Ascending aorta (tissue), 2 donors: ENCODE measurements around the gene TMEM38B. TPM values are rescaled to one million over a fixed set of nuclear protein-coding genes. Genes with fewer than 3 reads are reported as not detected.

Source experiments
- DNase-seq, 2 donors: peaks; one replicate each; pipeline ENCODE4 v3.0.0-alpha.2; 2019; ENCODE audit warnings: low spot score in 2 of 2
- H3K27ac ChIP-seq, 2 donors: fragments of 200-600 bp; sonication (generic); one replicate each; pipeline ENCODE4 v1.5.1; 2016 to 2017; ENCODE audit warnings: mild to moderate bottlenecking in 1 of 2
- H3K27me3 ChIP-seq: fragments of 200-600 bp; sonication (generic); one replicate; pipeline ENCODE4 v1.5.1; 2017
- H3K36me3 ChIP-seq, 2 donors: fragments of 200-600 bp; sonication (generic); one replicate each; pipeline ENCODE4 v1.5.1; 2016
- H3K4me1 ChIP-seq, 2 donors: fragments of 200-600 bp; sonication (generic); one replicate each; pipeline ENCODE4 v1.5.1; 2016 to 2017; ENCODE audit warnings: mild to moderate bottlenecking in 1 of 2
- H3K4me3 ChIP-seq, 2 donors: fragments of 200-600 bp; sonication (generic); one replicate each; pipeline ENCODE4 v1.5.1; 2016 to 2017; ENCODE audit warnings: mild to moderate bottlenecking in 1 of 2
- H3K9me3 ChIP-seq, 2 donors: fragments of 200-600 bp; sonication (generic); one replicate each; pipeline ENCODE4 v1.5.1; 2016
- intact Hi-C: fragments of 100-400 bp; cut with DNase I; formaldehyde crosslinking; loops from one replicate; pipeline ENCODE4 v1.15.1; 2023
- total RNA-seq: library from RNA; depleted of rRNA; stranded (reverse); fragments of >200 nt; gene quantifications from one replicate; pipeline ENCODE4 v1.1.0, GENCODE V29; 2016
- TF ChIP-seq, protein P1 (sequence below), 3 experiments: fragments of 200-600 bp in 2 of 3; fragments of 450-650 bp in 1 of 3; sonication (generic) in 2 of 3; IDR thresholded peaks; one replicate each; pipeline ENCODE4 v1.5.1; 2016 to 2019; ENCODE audit warnings: antibody characterized with exemption in 3 of 3, mild to moderate bottlenecking in 1 of 3, moderate library complexity in 1 of 3

TMEM38B gene
- total RNA-seq, 1 donor from 2014 or later: 11.0 TPM

DNA sequence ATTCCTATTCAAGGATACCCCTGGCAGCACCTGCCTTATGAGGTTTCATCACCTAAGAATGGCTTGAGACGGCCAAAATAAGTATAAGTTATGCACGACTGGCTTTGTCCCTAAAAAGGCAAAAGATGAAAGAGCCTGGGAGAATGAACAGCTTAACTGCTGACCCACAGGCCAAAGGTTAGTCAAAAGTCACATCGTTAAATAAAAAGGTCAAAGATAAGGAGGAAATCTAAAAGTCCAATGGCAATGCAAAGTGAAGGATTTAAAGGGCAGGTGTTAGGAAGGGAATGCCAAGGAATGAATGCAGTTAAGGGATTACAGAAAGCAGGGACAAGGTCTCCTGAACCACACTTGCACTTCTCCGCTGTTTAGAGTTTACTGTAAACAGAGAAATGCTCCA lies 26.5 kb upstream of the TMEM38B start:
- no peaks in the 10 kb centered on the region for H3K36me3 ChIP-seq
- no peak for DNase-seq
- H3K4me1 ChIP-seq: no peaks in the 10 kb centered on the region
- no peak overlapping the region for H3K27ac ChIP-seq
- no peaks in the 10 kb centered on the region for H3K27me3 ChIP-seq
- H3K4me3 ChIP-seq: no peak overlapping the region
- TF ChIP-seq, protein P1, sequence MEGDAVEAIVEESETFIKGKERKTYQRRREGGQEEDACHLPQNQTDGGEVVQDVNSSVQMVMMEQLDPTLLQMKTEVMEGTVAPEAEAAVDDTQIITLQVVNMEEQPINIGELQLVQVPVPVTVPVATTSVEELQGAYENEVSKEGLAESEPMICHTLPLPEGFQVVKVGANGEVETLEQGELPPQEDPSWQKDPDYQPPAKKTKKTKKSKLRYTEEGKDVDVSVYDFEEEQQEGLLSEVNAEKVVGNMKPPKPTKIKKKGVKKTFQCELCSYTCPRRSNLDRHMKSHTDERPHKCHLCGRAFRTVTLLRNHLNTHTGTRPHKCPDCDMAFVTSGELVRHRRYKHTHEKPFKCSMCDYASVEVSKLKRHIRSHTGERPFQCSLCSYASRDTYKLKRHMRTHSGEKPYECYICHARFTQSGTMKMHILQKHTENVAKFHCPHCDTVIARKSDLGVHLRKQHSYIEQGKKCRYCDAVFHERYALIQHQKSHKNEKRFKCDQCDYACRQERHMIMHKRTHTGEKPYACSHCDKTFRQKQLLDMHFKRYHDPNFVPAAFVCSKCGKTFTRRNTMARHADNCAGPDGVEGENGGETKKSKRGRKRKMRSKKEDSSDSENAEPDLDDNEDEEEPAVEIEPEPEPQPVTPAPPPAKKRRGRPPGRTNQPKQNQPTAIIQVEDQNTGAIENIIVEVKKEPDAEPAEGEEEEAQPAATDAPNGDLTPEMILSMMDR (IDR thresholded peaks at IDR 0.05): no peak
- no peaks in the 10 kb centered on the region for H3K9me3 ChIP-seq
- intact Hi-C loops: no loop called here

DNA sequence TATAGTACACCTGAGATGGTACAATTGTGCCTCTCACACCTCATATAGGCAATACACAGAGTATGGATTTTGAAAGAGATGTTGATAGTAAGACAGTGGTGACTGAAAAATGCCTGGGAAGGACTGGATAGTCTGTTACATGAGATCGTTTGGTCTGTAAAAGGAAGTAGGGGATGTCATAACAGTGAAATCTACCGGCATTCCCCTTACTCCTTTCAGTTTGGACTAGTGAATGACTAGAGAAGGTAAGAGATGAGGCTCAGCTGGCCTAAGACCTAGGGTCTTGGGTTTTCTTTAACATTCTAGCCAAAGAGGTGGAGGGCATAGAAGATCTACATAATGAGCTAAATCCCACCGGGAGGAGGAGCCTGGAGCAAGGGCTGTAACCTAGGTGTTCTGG lies 24.0 kb upstream of the TMEM38B start:
- TF ChIP-seq, protein P1 (IDR thresholded peaks at IDR 0.05): no peak
- intact Hi-C loops: no loop called here

DNA sequence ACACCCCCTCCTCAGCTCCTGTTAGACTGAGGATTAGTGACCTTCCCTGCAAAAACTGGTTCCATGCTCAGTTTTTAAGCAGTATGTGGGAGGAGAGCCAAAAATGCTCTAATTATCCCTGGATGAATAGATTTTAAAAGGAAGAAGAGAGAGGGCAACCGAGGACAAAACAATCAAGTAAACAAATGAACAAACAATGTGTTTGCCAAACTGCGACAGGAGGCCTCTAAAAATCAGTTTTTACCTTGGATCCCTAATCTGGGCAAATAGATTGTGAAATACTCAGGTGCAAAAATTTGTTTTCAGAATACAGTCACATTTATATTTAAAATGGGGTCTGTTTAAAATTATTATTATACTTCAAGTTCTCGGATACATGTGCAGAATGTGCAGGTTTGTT lies 23.6 kb upstream of the TMEM38B start:
- TF ChIP-seq, protein P1 (IDR thresholded peaks at IDR 0.05): no peak
- Histone ChIP-seq H3K4me1 (no peaks in the 10 kb centered on the region), H3K9me3 (no peaks in the 10 kb centered on the region), H3K27me3 (no peaks in the 10 kb centered on the region), H3K4me3 (no peak overlapping the region), H3K36me3 (no peaks in the 10 kb centered on the region), H3K27ac (no peak overlapping the region)
- intact Hi-C loops: no loop called here
- DNase-seq: no peak

More for the DNA sequence above, 24.0 kb upstream of the TMEM38B start:
- Histone ChIP-seq H3K27ac (no peak overlapping the region), H3K27me3 (no peaks in the 10 kb centered on the region), H3K36me3 (no peaks in the 10 kb centered on the region), H3K4me3 (no peak overlapping the region), H3K9me3 (no peaks in the 10 kb centered on the region), H3K4me1 (no peaks in the 10 kb centered on the region)
- DNase-seq: no peak

DNA sequence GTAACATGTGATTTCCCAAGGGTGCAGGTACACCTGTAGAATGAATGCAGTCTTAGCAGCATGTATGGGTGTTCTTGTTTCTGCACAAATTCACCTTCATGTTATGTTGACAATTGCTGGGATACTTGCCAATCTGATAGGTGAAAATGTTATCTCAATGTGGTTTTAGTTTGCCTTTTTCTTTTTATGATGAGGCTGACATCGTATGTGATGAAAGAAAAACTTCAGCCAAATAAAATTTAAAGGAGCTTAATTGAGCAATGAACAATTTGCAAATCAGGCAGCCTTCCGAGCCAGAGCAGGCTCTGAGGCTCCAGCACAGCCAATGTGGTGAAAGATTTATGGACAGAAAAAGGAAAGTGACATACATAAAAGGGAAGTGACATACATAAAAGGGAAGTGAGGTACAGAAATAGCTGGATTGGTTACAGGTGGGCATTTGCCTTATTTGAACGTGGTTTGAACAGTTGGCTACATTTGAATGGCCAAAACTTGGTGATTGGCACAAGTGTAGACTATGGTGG lies 21.6 kb upstream of the TMEM38B start:
- no peaks in the 10 kb centered on the region for H3K4me1 ChIP-seq
- no peaks in the 10 kb centered on the region for H3K36me3 ChIP-seq
- TF ChIP-seq, protein P1 (IDR thresholded peaks at IDR 0.05): no peak
- H3K4me3 ChIP-seq: no peak overlapping the region
- no peaks in the 10 kb centered on the region for H3K27me3 ChIP-seq
- intact Hi-C loops: no loop called here
- no peaks in the 10 kb centered on the region for H3K9me3 ChIP-seq
- DNase-seq: no peak
- H3K27ac ChIP-seq: no peak overlapping the region

DNA sequence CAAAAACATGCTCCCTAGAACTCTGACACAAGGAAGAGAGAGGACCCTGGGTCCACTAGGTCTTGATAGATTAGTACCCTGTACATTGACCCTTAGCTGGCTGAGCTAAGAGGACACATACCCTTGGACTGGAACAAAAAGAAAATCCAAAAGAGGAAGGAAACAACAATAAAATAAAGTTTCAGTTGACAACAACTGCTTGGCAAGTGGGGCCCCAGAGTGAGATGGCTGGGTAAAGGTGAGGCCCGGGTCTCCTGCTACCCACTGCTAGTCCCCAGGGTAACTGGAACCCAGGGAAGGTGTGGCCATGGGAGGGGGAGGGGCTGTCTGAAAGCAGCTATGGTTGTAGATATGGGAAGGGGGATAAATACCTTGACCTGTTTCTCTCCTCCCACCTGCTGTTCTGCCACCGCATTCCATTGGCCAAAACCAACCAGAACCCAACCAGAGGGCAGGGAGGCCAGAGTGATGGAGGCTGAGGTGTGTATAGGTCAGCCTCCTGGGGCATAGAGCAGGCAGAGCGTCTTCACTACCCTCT lies 20.4 kb upstream of the TMEM38B start:
- H3K4me3 ChIP-seq: no peak overlapping the region
- H3K9me3 ChIP-seq: no peaks in the 10 kb centered on the region
- no peaks in the 10 kb centered on the region for H3K4me1 ChIP-seq
- H3K27me3 ChIP-seq: no peaks in the 10 kb centered on the region
- no peak for DNase-seq
- intact Hi-C loops: no loop called here
- H3K36me3 ChIP-seq: no peaks in the 10 kb centered on the region
- H3K27ac ChIP-seq: no peak overlapping the region
- TF ChIP-seq, protein P1 (IDR thresholded peaks at IDR 0.05): no peak
